ENCODE data around the gene KLRF2. TPM values are rescaled to one million over a fixed set of nuclear protein-coding genes. Genes with fewer than 3 reads are reported as not detected.

The KLRF2 gene
- total RNA-seq, 3 donors from 2014 or later = not detected

DNA sequence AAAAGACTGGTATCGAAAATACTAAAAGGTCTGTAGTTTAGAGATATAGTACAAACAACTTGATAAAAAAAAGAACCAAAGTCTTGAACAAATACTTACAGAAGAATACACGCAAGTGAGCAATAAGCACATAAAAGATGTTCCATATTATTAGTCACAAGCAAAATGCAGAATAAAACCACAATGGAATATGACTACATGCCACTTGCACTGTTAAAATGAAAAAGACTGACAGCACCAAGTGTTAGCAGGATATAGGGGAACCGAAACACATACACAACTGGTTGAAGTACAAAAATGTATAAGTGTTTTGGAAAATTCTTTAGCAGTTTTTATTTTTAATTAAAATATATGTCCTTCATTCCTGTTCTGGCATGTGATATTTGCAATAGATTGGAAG is 47.3 kb downstream of the KLRF2 start:
- H3K27ac ChIP-seq = no peak overlapping the region
- no peaks in the 10 kb centered on the region for H3K9me3 ChIP-seq
- TF ChIP-seq POLR2A (IDR thresholded peaks at IDR 0.05) (no peak), POLR2AphosphoS5 (IDR thresholded peaks at IDR 0.05) (no peak)
- TF ChIP-seq, protein P1, sequence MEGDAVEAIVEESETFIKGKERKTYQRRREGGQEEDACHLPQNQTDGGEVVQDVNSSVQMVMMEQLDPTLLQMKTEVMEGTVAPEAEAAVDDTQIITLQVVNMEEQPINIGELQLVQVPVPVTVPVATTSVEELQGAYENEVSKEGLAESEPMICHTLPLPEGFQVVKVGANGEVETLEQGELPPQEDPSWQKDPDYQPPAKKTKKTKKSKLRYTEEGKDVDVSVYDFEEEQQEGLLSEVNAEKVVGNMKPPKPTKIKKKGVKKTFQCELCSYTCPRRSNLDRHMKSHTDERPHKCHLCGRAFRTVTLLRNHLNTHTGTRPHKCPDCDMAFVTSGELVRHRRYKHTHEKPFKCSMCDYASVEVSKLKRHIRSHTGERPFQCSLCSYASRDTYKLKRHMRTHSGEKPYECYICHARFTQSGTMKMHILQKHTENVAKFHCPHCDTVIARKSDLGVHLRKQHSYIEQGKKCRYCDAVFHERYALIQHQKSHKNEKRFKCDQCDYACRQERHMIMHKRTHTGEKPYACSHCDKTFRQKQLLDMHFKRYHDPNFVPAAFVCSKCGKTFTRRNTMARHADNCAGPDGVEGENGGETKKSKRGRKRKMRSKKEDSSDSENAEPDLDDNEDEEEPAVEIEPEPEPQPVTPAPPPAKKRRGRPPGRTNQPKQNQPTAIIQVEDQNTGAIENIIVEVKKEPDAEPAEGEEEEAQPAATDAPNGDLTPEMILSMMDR (IDR thresholded peaks at IDR 0.05) = no peak
- H3K36me3 ChIP-seq = no peaks in the 10 kb centered on the region
- no peak for DNase-seq (ENCODE audit: low spot score in 2 of 2)
- H3K27me3 ChIP-seq = no peaks in the 10 kb centered on the region
- H3K4me3 ChIP-seq = no peak overlapping the region
- H3K4me1 ChIP-seq = no peaks in the 10 kb centered on the region
- intact Hi-C loops (cut with DNase I; ENCODE audit: low total_unique reads) = loop anchor here (10.0 kb wide), 1 partner anchor 114 kb away; no protein-coding TSS in a partner anchor

DNA sequence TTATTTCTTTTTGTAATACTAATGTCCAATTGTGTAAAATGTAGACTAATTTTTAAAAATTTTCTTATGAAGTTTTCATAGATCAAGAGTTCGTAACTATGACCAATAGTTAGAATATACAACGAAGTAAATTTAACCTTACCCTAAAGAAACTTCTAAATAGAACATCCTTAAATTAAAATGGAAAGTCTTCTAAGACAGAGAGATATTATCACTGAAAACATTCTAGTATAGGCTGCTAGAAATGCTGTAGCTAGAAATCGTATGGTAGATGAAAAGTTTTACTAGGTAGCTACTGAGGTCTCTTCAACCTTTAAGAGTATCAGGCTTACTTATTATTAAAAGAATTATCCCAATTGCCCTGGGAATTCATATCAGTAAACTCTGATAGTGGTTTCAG is 50.0 kb downstream of the KLRF2 start:
- intact Hi-C loops (cut with DNase I; ENCODE audit: low total_unique reads) = no loop called here
- no peak overlapping the region for H3K27ac ChIP-seq
- H3K9me3 ChIP-seq = no peaks in the 10 kb centered on the region
- H3K4me3 ChIP-seq = no peak overlapping the region
- DNase-seq (ENCODE audit: low spot score in 2 of 2) = no peak
- H3K27me3 ChIP-seq = no peaks in the 10 kb centered on the region
- no peak for TF ChIP-seq POLR2AphosphoS5 (IDR thresholded peaks at IDR 0.05)
- TF ChIP-seq POLR2A (IDR thresholded peaks at IDR 0.05) = no peak
- TF ChIP-seq, protein P1 (IDR thresholded peaks at IDR 0.05) = no peak
- H3K4me1 ChIP-seq = no peaks in the 10 kb centered on the region
- no peaks in the 10 kb centered on the region for H3K36me3 ChIP-seq

DNA sequence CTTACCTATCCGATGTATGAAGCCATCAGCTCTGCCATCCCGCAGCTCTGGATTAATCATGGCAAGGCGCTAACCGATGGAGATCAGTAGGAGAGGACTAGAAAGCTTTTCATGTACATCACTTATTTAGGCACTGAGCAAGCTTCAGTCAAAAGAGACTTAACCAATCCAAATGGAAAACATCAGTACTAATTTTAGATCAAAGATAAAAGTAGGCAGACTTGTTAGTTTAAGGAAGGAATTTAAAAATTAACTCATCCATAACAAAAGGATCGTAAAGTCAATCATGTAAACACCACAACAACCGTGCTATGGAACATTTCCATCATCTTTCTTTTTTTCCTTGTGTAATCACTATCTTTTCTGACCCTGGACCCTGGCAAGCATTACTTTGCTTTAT is 51.0 kb downstream of the KLRF2 start, which contains the start of gene CLEC2A:
TSS of gene CLEC2A (minus strand) at position 101 of the 400 bp plus-strand sequence. CDS start at position 60, 41 bp downstream.
- Histone ChIP-seq H3K4me3 (no peak within 1 kb of the TSS), H3K9me3 (no peaks in the 10 kb centered on the region), H3K27me3 (no peaks in the 10 kb centered on the region), H3K27ac (no peak within 1 kb of the TSS), H3K36me3 (no peaks in the 10 kb centered on the region), H3K4me1 (no peaks in the 10 kb centered on the region)
- intact Hi-C loops (cut with DNase I; ENCODE audit: low total_unique reads) = no loop called here
- TF ChIP-seq, protein P1 (IDR thresholded peaks at IDR 0.05) = no peak
- TF ChIP-seq POLR2A (IDR thresholded peaks at IDR 0.05) = no peak
- no peak for TF ChIP-seq POLR2AphosphoS5 (IDR thresholded peaks at IDR 0.05)
- no peak for DNase-seq (ENCODE audit: low spot score in 2 of 2)

DNA sequence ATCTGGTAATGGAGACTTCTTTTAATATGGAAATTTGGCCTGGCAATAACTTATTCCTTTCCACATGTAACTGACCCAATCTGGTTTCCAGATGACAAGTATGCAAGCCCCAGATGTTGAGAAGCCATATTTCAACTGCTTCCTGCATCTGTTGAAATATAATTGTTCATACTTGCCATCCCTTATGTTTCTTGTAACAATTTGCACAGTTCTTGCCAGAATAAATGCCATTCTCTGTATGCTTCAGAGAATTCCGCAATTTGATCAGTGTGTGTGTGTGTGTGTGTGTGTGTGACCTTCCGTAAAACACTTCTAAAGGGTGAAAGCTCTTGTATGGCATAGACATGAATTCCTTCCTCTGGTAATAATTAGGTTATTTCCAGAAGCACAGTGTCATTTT is 52.7 kb downstream of the KLRF2 start:
- no peak for TF ChIP-seq POLR2A (IDR thresholded peaks at IDR 0.05)
- TF ChIP-seq, protein P1 (IDR thresholded peaks at IDR 0.05) = no peak
- no peak for TF ChIP-seq POLR2AphosphoS5 (IDR thresholded peaks at IDR 0.05)
- intact Hi-C loops (cut with DNase I; ENCODE audit: low total_unique reads) = no loop called here
- H3K27ac ChIP-seq = no peak overlapping the region

DNA sequence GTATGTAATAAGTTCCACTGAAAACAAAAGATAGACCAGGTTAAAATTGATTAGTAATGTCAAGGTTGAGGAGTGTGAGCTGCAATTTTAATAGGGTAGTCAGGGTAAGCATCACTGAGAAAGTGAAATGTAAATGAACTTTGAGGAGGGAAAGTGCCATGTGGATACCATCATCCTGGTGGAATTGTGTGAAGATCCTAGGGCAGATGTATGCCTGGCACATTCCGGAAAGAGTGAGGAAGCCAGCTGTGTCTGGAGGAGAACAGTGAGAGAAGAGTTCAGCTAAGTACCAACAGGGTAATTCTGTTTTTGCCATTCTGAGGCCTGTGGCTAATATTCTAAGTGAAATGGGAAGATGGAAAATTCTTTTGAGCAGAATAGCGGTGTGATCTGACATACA is 53.7 kb downstream of the KLRF2 start:
- Histone ChIP-seq H3K9me3 (no peaks in the 10 kb centered on the region), H3K4me1 (no peaks in the 10 kb centered on the region), H3K36me3 (no peaks in the 10 kb centered on the region), H3K27ac (no peak overlapping the region), H3K27me3 (no peaks in the 10 kb centered on the region), H3K4me3 (no peak overlapping the region)
- intact Hi-C loops (cut with DNase I; ENCODE audit: low total_unique reads) = no loop called here
- TF ChIP-seq POLR2A (IDR thresholded peaks at IDR 0.05) (no peak), POLR2AphosphoS5 (IDR thresholded peaks at IDR 0.05) (no peak)
- TF ChIP-seq, protein P1 (IDR thresholded peaks at IDR 0.05) = no peak
- no peak for DNase-seq (ENCODE audit: low spot score in 2 of 2)

More for the DNA sequence above, 52.7 kb downstream of the KLRF2 start:
- H3K4me1 ChIP-seq = no peaks in the 10 kb centered on the region
- no peaks in the 10 kb centered on the region for H3K9me3 ChIP-seq
- no peaks in the 10 kb centered on the region for H3K27me3 ChIP-seq
- H3K36me3 ChIP-seq = no peaks in the 10 kb centered on the region
- H3K4me3 ChIP-seq = no peak overlapping the region
- DNase-seq (ENCODE audit: low spot score in 2 of 2) = no peak
